Glomerular visceral epithelial cell (primary cell): ENCODE data around the gene AHSG.

ENCODE experiments used
- DNase-seq: peaks from one replicate; pipeline ENCODE4 v3.0.0-alpha.2; 2016; ENCODE audit errors: extremely low spot score

AHSG gene

DNA sequence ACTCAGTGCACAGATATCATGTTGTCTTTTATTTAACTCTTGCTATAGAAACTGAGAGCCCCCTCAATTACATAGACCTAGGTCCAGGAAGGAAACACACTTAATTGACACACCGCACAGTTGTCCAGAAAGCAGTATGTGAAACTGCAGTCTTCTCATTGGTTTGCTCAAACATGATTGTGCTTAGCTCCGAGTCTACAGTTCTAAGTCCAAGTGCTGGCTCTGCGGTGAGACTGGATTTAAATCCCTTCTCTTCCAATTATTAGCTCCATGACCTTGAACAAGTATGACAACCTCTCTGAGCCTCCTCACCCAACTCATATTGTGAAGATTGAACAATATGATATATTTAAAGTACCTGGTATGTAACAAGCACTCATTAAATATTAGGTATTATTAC lies 19.0 kb upstream of the AHSG start:
- no peak for DNase-seq

GRCh38 chr3:186594591-186595113 lies 18.2 kb upstream of the AHSG start:
- DNase-seq: no peak

GRCh38 chr3:186596568-186597287 lies 16.1 kb upstream of the AHSG start:
- peak; percentile 65 for DNase-seq

- DNase-seq: peak; percentile 92
Observed at GRCh38 chr3:186598108-186598784, 14.6 kb upstream of the AHSG start.

- no peak for DNase-seq
Observed at GRCh38 chr3:186598794-186599141, 14.1 kb upstream of the AHSG start.

GRCh38 chr3:186599142-186599784 lies 13.6 kb upstream of the AHSG start:
- DNase-seq: no peak

DNA sequence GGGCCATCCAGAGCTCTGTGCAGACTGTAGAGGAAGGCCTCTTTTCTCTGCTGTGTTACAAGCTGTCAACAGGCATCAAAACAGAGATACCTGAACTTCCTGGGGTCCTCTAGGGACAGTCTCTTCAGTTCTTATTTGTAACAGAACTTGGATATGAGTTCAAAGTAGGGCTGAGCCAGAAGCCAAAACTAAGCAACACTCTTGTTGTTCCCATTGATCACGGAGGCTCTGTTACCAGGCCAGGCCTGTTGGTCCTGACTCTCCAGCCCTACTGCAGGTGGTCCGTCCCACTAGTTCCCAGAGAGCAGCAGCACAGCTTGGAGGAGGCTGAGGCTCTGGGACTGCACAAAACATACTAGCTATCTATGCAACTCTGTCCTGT lies 13.1 kb upstream of the AHSG start:
- DNase-seq: no peak

DNA sequence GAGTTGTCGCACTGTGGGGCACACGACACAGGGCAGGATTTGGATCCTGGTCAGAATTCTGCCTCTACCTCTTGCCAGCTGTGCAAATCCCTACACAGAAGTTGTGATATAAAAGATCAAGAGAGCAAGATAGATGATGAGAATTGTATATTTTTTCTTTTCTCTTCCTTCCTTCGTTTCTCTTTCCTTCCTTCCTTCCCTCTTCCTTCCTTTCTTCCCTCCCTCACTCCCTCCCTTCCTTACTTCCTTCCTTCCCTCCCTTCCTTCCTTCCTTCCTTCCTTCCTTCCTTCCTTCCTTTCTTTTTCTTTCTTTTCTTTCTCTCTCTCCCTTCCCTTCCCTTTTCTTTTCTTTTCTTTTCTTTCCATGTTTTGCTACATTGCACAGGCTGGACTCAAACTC lies 12.0 kb upstream of the AHSG start:
- no peak for DNase-seq

DNA sequence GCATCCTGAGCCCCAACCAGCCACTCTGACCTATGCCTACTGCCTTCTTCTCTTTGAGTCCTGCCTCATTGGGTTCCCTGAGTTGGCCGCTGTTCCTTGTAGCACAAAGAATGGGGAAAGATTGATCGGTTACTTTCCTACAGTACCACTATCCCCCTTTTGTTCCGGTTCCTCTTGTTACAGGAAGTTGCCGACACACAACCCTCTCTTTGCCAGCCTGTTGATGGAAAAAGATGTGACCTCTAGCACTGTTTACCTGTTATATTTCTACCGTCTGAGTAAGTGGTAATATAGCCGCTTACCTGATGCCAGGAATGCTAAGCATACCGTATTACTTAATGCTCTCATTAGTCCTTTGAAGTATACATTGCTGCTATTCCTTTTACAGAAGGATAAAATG lies 9.7 kb upstream of the AHSG start:
- no peak for DNase-seq

DNA sequence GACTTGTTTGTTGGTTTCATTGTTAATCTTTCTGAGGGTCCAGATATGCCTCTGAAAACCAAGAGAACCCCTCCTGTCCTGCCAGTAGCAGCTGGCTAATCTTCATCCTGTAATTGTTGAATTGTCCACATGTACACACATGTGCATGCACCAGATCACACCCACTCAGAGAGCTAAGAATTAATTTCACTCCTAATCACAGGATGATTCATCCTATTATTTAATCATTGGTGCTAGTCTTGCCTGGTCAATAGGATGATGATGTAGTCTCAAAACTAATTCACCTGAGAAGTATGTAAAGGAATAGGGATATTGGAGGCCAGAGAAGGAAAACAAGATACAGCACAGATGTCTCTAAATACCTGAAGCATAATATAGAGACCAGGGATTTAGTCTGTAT lies 7.8 kb upstream of the AHSG start:
- DNase-seq: no peak

GRCh38 chr3:186605561-186606545 lies 7.0 kb upstream of the AHSG start:
- DNase-seq: no peak

DNA sequence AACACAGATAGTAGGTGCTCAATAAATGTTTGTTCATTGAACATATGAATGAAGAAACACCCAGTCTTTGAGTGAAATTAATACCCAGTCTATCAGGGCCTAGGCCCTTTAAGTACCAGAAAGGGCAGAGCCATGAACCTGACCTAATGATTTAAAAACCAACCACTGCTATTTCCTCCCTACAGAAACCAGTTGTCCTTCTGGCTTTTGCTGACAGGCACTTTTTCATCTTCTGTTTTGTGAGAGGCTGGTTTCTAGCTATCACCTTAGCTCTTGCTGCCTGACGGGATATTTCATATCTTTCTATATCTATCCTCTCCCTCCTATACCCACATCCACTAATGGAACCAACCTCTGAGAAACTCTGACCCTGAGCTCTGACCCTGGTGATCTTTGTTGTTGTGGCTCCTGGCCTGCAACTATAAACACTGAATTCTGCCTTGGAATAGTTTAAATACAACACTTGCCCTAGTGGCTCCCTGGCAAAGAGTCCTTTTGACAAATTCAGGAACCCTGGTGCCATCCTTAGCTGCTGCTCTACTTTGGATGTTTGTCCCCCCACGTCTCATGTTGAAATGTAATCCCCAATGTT lies 4.1 kb upstream of the AHSG start:
- no peak for DNase-seq

GRCh38 chr3:186609247-186609868 lies 3.5 kb upstream of the AHSG start:
- DNase-seq: peak; percentile 40

DNA sequence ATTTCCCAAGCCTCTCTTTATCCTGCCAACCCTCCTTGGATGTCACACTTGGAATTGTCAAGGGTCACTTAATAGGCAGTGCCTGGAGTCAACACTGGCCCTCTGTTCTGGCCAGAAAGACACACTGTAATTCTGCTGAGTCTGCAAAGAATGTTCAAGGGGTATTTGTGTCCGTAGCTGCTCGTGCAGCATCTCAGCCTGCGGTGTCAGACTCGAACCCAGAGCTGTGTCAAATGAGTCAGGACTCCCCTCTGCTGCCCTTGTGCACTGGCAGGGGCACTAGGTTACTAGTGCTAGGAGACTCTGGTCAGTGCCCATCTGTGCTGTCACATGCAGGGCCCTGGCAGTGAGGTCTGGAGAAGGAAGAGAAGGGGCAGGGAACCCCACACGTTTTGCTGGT lies 795 bp upstream of the AHSG start:
- no peak for DNase-seq

GRCh38 chr3:186613637-186614265 lies 891 bp downstream of the AHSG start:
- no peak for DNase-seq

DNA sequence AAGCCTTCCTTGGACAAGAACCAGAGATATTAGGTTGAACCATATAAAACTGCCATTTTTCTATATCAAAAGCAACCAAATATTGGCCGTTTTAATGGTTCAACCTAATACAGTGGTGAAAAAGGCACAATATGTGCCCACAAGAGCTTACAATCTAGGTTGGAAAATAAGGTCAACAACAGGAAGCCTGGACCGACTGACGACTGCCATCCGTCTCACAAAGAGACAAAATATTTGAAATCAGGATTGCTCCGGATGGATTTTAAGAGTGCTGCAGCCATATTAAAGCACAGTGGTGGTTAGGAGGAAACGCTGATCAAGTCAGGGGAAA lies 1.4 kb downstream of the AHSG start:
- no peak for DNase-seq

- peak; percentile 78 for DNase-seq
Observed at GRCh38 chr3:186614597-186615483, 2.0 kb downstream of the AHSG start.

DNA sequence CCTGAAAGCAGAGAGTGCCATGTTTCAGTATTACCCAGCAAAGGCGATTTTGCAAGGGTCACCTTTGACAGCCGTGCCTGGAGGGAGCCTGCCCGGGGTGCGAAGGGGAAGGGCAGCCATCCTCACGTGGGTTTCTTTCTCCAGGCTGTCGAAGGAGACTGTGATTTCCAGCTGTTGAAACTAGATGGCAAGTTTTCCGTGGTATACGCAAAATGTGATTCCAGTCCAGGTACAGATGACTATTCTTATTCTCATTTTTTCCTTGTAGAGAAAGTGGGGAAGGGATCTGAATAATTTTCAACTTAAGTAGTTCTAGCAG lies 3.4 kb downstream of the AHSG start:
- no peak for DNase-seq

DNA sequence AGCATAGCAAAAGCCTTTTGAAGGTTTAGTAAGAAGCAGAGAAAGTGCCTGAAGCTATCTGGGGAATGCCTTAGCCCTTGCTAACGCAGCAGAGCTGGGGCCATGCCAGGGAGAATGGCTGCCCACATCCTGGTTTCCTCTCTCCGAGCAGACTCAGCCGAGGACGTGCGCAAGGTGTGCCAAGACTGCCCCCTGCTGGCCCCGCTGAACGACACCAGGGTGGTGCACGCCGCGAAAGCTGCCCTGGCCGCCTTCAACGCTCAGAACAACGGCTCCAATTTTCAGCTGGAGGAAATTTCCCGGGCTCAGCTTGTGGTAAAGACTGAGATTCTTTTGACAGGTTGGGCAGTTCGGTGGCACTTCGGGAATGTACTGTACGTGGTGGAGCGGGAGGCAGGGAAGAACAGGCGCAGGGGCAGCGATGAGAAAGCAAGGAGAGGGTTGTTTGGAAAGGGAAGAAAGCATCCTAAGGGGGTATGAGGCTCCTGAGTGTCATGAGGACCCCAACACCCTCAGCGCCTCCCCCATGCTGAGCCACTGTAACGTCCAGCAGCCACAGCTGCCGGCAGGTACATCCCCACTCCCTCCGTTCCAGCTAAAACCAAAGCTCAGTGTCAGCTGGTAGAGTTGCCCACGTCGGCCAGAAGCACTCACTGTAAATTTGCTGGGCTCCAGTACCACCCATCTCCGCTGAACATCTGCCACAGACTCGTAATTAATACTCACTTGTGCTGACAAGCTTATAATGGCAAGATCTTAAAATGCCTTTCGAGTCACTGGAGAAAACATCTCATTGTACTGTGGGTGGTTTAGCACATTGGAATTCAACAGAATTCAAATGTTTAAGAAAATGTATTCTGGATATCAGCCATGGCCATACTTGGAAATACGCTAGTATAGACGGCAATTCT lies 4.4 kb downstream of the AHSG start:
- DNase-seq: peak; percentile 94
